Fibroblast of skin of left quadriceps (primary cell): Measurements from ENCODE around the gene VRK2.

Experiments used
- DNase-seq, 2 experiments: peaks; one replicate each; pipeline ENCODE4 v3.0.0-alpha.2; 2013; ENCODE audit warnings: low read depth in 2 of 2

Gene VRK2

GRCh38 chr2:58046585-58047372 is at the start of gene VRK2:
TSS of gene VRK2 (plus strand) at chr2:58046806. CDS start at chr2:58048832, 2,026 bp downstream.
- DNase-seq = peak; percentile 71 to 72

- no peak for DNase-seq
These were observed 40.2 kb upstream of the VRK2 start for GRCh38 chr2:58006256-58006951.

- DNase-seq = no peak
These were observed 39.7 kb upstream of the VRK2 start for GRCh38 chr2:58006952-58007284.

DNA sequence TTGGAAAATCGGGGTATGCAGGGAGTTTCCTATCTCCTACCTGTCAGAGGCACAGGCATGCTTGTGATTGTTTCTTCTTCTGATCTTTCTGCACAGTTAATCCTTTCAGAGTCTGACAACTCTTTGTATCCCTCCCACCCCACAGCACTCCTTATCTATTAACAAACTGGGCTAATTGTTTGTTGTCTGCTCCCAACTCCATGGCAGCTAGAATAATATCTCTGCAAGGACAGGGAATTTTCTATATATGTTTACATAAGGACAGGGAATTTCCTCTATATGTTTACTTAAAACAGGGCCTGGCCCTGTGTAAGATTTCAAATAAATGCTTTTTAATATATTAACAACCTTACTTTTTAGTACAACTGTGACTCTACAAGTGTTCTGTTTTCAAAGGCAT is 36.0 kb upstream of the VRK2 start:
- DNase-seq = no peak

GRCh38 chr2:58019229-58019628 is 27.4 kb upstream of the VRK2 start:
- DNase-seq = no peak

DNA sequence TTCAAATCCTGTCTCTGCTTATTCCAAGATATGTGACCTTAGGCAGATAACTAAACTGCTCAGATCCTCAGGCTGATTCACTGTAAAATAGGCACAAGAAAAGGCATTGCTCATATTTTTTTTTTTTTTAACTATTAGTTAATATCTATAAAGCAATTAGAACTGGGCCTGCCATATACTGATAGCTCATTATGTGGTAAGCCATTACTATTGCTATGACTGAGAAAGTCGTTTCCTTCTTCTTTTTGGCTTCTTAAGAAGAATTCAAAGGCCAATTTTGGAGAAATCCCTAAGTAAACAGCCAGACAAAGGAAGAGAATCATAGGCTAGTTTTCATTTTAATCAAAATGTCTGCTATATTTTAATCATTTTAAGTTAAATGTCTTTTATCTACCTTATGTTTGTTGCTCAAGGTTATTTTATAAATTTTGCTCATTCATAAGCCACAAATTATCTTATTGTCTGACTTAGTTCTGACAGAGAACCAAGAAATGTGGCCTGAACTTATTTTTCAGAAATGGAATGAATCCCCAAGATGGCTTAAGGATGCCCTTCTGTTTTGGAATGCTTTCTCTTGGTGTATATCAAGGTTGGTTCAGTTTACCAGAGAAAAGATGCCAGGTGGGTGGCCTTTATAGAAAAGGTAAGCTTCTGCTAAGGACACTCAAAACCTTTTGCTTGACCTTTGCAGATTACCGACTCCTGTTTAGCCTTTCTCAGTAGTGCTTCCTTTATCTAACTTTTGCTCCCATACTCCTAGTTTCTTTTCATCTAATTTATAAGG is 21.3 kb upstream of the VRK2 start:
- DNase-seq = no peak

DNA sequence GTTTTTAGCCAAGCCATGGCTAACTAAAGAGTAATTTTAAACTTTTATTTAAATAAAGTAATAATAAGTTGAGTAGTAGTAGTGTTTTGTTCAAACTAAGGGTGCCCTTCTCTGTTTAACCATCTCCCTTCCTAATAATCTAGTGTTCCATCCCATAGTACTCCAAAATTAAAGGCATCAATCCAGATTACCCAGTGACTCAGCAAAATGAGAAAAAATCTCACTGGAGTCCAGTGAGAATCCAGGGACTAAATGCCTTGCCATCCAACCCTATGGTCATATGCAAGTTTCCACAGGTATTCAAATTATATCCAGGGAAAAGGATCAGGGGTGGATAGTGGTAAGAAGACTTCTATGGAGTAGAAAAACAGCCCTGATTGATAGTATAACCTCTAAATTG is 19.6 kb upstream of the VRK2 start:
- DNase-seq = no peak

DNA sequence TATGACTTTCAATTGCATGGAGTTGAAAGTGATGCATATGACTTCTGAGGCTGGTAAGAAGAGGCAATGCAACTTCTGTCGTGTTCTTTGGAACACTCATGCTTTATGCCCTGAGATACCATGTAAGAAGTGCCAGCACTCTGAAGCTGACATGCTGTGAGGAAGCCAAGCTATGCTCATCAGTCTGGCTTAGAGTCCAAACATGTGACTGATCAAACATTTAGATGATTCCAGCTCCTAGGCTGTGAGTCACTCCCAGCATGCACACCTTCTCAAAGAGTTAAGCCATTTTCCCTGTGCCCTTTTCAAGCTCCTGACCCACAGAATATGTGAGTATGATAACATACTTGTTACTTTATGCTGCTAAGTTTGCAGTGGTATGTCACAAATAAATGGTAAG is 15.8 kb upstream of the VRK2 start:
- no peak for DNase-seq

DNA sequence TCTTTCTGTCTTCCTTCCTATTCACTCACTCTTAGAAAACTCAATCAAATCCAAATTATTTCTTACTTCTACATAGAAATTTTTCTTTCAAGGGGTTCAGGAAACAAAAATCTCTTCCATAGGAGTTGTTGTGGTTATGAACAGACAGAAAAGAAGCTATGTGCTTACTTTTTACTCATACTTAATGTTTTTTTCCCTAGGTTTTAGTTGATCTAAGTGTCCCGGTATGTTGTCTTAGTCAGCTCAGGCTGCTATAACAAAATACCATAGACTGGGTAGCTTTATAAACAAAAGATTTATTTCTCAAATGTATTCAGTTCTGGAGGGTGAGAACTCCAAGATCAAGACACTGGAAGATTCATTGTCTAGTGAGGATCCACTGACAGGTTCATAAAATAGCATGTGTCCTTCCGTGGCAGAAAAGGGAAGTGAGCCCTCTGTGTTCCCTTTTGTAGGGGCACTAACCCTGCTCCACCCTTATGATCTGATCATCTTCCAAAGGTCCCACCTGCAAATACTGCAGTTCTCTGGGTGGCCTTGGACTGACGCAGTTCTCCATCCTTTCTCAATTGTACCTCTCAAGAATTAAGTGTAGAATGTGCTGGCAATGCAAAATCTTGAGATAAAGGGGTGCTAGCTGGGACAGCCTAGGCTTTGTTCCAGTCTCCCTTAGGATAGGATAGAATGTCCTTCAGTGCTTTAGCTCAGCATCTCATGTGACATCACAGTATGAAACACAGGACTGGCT is 14.4 kb upstream of the VRK2 start:
- DNase-seq = no peak

GRCh38 chr2:58032764-58033080 is 13.9 kb upstream of the VRK2 start:
- no peak for DNase-seq

- DNase-seq = no peak
These were observed 13.1 kb upstream of the VRK2 start for GRCh38 chr2:58033530-58033929.

DNA sequence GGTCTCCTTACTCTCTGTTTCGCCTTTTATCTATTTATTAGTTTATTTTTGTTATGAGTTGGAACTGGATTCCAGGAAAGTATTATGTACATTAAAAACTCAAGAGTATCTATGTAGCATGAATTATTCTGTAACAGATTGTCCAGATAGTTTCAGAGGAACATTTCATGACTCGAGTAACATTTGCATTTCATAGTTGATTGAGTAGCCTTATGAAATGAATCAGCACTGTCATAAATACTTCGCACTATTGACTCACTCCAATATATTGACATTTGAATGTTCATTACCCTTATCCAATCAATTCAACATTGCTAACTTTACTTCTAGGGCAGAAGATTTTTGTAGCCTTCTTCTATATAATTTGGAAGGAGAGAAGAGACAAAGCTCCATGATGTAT is 11.3 kb upstream of the VRK2 start:
- DNase-seq = no peak

- DNase-seq = peak in 1 of 2 experiments; percentile 18
These were observed 7.4 kb upstream of the VRK2 start for GRCh38 chr2:58039170-58039611.

DNA sequence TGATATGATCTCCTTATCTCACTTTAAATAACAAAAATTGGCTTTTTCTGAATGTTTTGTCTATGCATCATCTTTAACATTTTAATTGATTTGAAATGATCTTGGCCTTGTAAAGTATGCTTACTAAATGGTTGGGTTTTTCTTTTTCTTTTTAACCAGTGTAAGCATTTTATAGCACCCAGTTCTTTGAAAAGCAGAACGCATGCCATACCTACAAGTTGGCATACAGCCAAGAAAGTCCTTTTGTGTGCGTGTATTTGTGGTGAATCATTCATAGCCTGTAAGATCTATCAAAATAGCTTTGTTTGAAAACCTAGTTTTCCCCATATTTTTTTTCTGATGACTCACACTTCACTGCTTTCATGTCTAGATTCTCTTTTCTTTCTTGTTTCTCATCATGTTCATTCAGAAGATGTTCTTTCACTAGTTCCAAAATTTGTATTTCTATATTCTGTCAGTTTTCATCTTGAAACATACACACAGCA is 4.1 kb upstream of the VRK2 start:
- DNase-seq = peak; percentile 61 to 63

- no peak for DNase-seq
These were observed 2.5 kb upstream of the VRK2 start for GRCh38 chr2:58044145-58044544.

- DNase-seq = no peak
These were observed 849 bp upstream of the VRK2 start for GRCh38 chr2:58045580-58046334.

- no peak for DNase-seq
These were observed 346 bp upstream of the VRK2 start for GRCh38 chr2:58046335-58046584.

GRCh38 chr2:58047373-58047935 is 848 bp downstream of the VRK2 start:
- no peak for DNase-seq

DNA sequence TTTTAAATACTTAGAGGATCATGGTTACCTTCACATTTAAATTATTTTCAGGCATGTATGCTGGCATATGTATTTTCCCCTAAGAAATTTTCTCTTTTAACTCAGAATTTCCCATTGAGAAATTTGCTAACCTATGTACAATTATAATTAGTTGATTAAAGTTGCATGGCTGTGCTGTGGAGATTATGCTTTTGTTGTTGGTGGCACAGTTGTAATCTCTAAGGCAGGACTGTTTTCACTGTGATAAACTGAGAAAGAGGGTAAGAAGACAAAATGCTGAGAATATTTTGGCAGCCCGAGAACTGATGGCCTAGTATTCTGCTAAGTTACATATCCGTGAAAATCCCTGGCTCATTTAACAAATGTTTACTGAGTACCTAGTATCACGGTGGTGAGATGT is 1.4 kb downstream of the VRK2 start:
- no peak for DNase-seq

- no peak for DNase-seq
These were observed 4.8 kb downstream of the VRK2 start for GRCh38 chr2:58051445-58051844.

- no peak for DNase-seq
These were observed 6.4 kb downstream of the VRK2 start for GRCh38 chr2:58052978-58053377.
